Measurements from ENCODE around the gene LAGE3. TPM values are rescaled to one million over a fixed set of nuclear protein-coding genes. Genes with fewer than 3 reads are reported as not detected.

LAGE3 gene
- total RNA-seq, 2 donors from 2014 or later = 20.1 to 32.9 TPM

GRCh38 chrX:154460326-154460725 lies 18.8 kb downstream of the LAGE3 start:
- no peak for TF ChIP-seq CTCF (IDR thresholded peaks at IDR 0.05)
- Histone ChIP-seq H3K4me1 (peaks cover 0 to 5% of the 10 kb centered on the region in 2 donors), H3K9me3 (no peaks in the 10 kb centered on the region), H3K36me3 (peaks cover 8% of the 10 kb centered on the region), H3K4me3 (no peak overlapping the region), H3K27ac (peak overlapping the region in 1 of 2 donors; percentile 35), H3K27me3 (no peaks in the 10 kb centered on the region)
- DNase-seq (ENCODE audit: low spot score) = no peak

- Histone ChIP-seq H3K27ac (peak overlapping the region; percentile 23 to 35), H3K4me1 (peaks cover 0 to 5% of the 10 kb centered on the region in 2 donors), H3K36me3 (peaks cover 8% of the 10 kb centered on the region), H3K27me3 (no peaks in the 10 kb centered on the region), H3K9me3 (no peaks in the 10 kb centered on the region), H3K4me3 (peak overlapping the region in 1 of 2 donors; percentile 66)
- no peak for DNase-seq (ENCODE audit: low spot score)
- TF ChIP-seq CTCF (IDR thresholded peaks at IDR 0.05) = no peak
Observed at GRCh38 chrX:154459832-154460231, 19.2 kb downstream of the LAGE3 start.

- DNase-seq (ENCODE audit: low spot score) = no peak
- H3K9me3 ChIP-seq = no peaks in the 10 kb centered on the region
- H3K4me1 ChIP-seq = peaks cover 0 to 5% of the 10 kb centered on the region in 2 donors
- no peak for TF ChIP-seq CTCF (IDR thresholded peaks at IDR 0.05)
- H3K4me3 ChIP-seq = peak overlapping the region; percentile 38 to 66
- peak overlapping the region; percentile 72 to 74 for H3K27ac ChIP-seq
- H3K36me3 ChIP-seq = peaks cover 8% of the 10 kb centered on the region
- H3K27me3 ChIP-seq = no peaks in the 10 kb centered on the region
Observed at GRCh38 chrX:154458954-154459778, 19.9 kb downstream of the LAGE3 start.

- DNase-seq (ENCODE audit: low spot score) = no peak
Observed at GRCh38 chrX:154458116-154458953, 20.7 kb downstream of the LAGE3 start, which contains the start of gene PLXNA3. PLXNA3 (plus strand) TSS chrX:154458281; CDS start chrX:154460184, 1,903 bp downstream.

More at GRCh38 chrX:154458116-154458953, 20.7 kb downstream of the LAGE3 start, which contains the start of gene PLXNA3:
- Histone ChIP-seq H3K27me3 (no peaks in the 10 kb centered on the region), H3K36me3 (peaks cover 8% of the 10 kb centered on the region), H3K9me3 (no peaks in the 10 kb centered on the region), H3K27ac (peak within 1 kb of the TSS; percentile 72 to 74), H3K4me1 (peaks cover 0 to 5% of the 10 kb centered on the region in 2 donors), H3K4me3 (peak within 1 kb of the TSS; percentile 42 to 66)
- TF ChIP-seq CTCF (IDR thresholded peaks at IDR 0.05) = no peak
